ENCODE data around the gene TUBB3. TPM values are rescaled to one million over a fixed set of nuclear protein-coding genes. Genes with fewer than 3 reads are reported as not detected.
"Not testable (repeated sequence)": the region's sequence is repeated elsewhere in the genome, so short reads cannot be mapped to it uniquely, and the experiment has no call there.

Gene TUBB3
- total RNA-seq, 1 experiment from 2014 or later = 209 TPM

GRCh38 chr16:89913408-89914387 lies 9.4 kb upstream of the TUBB3 start:
- Mint-ChIP-seq H3K9me3 (no peaks in the 10 kb centered on the region), H3K27me3 (ENCODE audit: low read depth) (peaks cover 2% of the 10 kb centered on the region), H3K27ac (peak overlapping the region; percentile 52), H3K4me1 (0 out of 2 replicates have a peak, but pooled peaks cover 1% of the 10 kb centered on the region), H3K36me3 (peaks cover 9% of the 10 kb centered on the region), H3K4me3 (no peak overlapping the region)
- TF ChIP-seq IRF2 (CRISPR knock-in tag; IDR thresholded peaks at IDR 0.05; ENCODE audit: borderline replicate concordance, low read depth) (peak; percentile 30; the same call in 1 of the 2 replicates), TEAD1 (CRISPR knock-in tag; IDR thresholded peaks at IDR 0.05) (no peak)
- CTCF ChIA-PET = interaction anchor here (0.6 kb wide), 1 partner anchor 49 kb away, joined by 3 read pairs; no protein-coding TSS in a partner anchor
- DNase-seq (ENCODE audit: low spot score) (no peak), ATAC-seq (no peak)
- POLR2A ChIA-PET = interaction anchor here (1.1 kb wide), 1 partner anchor 10 kb away, joined by 3 read pairs; no protein-coding TSS in a partner anchor

DNA sequence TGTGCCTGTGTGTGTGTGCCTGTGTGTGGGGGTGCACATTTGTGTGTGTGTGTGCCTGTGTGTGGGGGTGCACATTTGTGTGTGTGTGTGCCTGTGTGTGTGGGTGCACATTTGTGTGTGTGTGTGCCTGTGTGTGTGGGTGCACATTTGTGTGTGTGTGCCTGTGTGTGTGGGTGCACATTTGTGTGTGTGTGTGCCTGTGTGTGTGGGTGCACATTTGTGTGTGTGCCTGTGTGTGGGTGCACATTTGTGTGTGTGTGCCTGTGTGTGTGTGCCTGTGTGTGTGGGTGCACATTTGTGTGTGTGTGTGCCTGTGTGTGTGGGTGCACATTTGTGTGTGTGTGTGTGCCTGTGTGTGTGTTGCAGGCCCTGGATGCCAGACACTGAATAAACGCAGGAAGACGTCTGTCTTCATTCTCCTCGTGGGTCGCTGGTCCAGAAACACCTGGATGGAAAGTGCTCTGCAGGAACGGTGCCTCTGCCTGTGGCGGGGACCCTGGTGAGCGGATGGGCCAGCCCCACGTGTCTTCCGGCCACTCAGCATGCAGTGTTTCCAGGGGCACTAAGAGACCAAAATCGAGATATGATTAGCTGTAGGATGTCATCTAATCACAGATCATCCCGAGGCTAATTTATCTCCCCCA lies 8.4 kb upstream of the TUBB3 start:
- H3K4me1 Mint-ChIP-seq; ATAC-seq; DNase-seq (ENCODE audit: low spot score); H3K36me3 Mint-ChIP-seq; H3K27ac Mint-ChIP-seq; H3K9me3 Mint-ChIP-seq; POLR2A ChIA-PET; H3K4me3 Mint-ChIP-seq; CTCF ChIA-PET: not testable (repeated sequence)
- peaks cover 13% of the 10 kb centered on the region for H3K27me3 Mint-ChIP-seq (ENCODE audit: low read depth)

DNA sequence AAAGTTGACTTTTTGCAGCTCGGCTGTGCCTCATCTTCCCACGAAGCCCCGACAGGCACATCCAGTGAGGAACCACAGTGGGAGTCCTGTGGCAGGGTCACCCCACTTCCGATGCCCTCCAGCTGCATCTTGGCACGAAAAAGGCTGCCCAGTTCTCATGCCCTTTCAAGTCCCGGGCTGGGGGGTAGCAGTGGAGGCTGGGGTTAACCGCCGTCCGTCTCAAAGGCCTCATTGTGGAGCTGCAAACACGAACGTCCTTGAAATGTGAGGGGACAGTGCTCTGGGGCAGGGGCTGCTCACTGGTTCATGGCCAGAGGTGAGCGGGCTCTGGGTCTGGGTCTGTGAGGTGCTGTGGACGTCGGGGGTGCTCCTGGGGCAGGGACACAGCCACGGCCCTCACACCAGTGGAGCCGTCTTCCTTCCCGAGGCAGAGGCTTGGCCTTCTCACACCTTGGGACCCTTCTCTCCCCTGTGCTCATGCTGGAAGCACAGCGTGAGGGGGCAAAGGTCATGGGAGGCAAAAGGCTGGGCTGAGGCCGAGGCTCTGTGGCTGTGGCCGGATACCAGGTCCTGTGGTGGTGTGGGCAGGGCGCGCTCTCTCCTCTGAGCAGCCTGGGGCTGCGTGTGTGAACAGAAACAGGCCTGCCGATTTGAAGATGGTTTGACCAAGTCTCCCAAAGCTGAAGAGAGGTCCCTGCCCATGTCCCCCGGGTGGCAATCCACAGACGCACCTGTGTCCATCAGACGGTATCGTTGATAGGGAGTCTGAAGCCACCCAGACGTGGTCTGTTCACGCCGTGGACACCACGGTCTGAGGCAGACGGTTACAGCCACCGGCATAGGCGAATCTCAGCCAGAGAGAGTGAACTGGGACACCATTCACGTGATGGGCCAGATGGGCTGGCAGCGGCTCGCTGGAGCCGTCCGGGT lies 7.6 kb upstream of the TUBB3 start:
- POLR2A ChIA-PET = no interaction called here
- Mint-ChIP-seq H3K4me3 (no peak overlapping the region; the same call in 1 of the 2 replicates), H3K36me3 (peaks cover 3% of the 10 kb centered on the region; the same call in 1 of the 2 replicates), H3K4me1 (0 out of 2 replicates have a peak, but pooled peaks cover 3% of the 10 kb centered on the region), H3K9me3 (no peaks in the 10 kb centered on the region), H3K27ac (no peak overlapping the region), H3K27me3 (ENCODE audit: low read depth) (peaks cover 21% of the 10 kb centered on the region)
- ATAC-seq = no peak
- CTCF ChIA-PET = no interaction called here
- no peak for DNase-seq (ENCODE audit: low spot score)
- TF ChIP-seq, protein P1, sequence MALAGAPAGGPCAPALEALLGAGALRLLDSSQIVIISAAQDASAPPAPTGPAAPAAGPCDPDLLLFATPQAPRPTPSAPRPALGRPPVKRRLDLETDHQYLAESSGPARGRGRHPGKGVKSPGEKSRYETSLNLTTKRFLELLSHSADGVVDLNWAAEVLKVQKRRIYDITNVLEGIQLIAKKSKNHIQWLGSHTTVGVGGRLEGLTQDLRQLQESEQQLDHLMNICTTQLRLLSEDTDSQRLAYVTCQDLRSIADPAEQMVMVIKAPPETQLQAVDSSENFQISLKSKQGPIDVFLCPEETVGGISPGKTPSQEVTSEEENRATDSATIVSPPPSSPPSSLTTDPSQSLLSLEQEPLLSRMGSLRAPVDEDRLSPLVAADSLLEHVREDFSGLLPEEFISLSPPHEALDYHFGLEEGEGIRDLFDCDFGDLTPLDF (CRISPR knock-in tag; IDR thresholded peaks at IDR 0.05) = no peak
- TF ChIP-seq, protein P2, sequence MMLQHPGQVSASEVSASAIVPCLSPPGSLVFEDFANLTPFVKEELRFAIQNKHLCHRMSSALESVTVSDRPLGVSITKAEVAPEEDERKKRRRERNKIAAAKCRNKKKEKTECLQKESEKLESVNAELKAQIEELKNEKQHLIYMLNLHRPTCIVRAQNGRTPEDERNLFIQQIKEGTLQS (CRISPR knock-in tag; conservative IDR thresholded peaks at IDR 0.05) = 0 out of 2 replicates have a peak, but pooled peaks have one; percentile 57
- TF ChIP-seq, protein P3, sequence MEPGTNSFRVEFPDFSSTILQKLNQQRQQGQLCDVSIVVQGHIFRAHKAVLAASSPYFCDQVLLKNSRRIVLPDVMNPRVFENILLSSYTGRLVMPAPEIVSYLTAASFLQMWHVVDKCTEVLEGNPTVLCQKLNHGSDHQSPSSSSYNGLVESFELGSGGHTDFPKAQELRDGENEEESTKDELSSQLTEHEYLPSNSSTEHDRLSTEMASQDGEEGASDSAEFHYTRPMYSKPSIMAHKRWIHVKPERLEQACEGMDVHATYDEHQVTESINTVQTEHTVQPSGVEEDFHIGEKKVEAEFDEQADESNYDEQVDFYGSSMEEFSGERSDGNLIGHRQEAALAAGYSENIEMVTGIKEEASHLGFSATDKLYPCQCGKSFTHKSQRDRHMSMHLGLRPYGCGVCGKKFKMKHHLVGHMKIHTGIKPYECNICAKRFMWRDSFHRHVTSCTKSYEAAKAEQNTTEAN (CRISPR knock-in tag; IDR thresholded peaks at IDR 0.05) = no peak
- TF ChIP-seq, protein P4, sequence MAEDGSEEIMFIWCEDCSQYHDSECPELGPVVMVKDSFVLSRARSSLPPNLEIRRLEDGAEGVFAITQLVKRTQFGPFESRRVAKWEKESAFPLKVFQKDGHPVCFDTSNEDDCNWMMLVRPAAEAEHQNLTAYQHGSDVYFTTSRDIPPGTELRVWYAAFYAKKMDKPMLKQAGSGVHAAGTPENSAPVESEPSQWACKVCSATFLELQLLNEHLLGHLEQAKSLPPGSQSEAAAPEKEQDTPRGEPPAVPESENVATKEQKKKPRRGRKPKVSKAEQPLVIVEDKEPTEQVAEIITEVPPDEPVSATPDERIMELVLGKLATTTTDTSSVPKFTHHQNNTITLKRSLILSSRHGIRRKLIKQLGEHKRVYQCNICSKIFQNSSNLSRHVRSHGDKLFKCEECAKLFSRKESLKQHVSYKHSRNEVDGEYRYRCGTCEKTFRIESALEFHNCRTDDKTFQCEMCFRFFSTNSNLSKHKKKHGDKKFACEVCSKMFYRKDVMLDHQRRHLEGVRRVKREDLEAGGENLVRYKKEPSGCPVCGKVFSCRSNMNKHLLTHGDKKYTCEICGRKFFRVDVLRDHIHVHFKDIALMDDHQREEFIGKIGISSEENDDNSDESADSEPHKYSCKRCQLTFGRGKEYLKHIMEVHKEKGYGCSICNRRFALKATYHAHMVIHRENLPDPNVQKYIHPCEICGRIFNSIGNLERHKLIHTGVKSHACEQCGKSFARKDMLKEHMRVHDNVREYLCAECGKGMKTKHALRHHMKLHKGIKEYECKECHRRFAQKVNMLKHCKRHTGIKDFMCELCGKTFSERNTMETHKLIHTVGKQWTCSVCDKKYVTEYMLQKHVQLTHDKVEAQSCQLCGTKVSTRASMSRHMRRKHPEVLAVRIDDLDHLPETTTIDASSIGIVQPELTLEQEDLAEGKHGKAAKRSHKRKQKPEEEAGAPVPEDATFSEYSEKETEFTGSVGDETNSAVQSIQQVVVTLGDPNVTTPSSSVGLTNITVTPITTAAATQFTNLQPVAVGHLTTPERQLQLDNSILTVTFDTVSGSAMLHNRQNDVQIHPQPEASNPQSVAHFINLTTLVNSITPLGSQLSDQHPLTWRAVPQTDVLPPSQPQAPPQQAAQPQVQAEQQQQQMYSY (CRISPR knock-in tag; IDR thresholded peaks at IDR 0.05) = no peak
- peak; percentile 57; the same call in 1 of the 2 replicates for TF ChIP-seq GABPB1 (CRISPR knock-in tag; IDR thresholded peaks at IDR 0.05)

Data from WTC11 (cell line).